22Rv1 (cell line): ENCODE measurements around the gene ANGPTL4.
"Not testable (repeated sequence)": the region's sequence is repeated elsewhere in the genome, so short reads cannot be mapped to it uniquely, and the experiment has no call there.

Experiments used
- H3K27ac ChIP-seq: fragments of 450-650 bp; 2 replicates; pipeline ENCODE4 v1.5.1; 2017
- CTCF ChIP-seq: fragments of 450-650 bp; IDR thresholded peaks from 2 replicates; pipeline ENCODE4 v1.5.1; 2017; ENCODE audit warnings: mild to moderate bottlenecking
- ZFX ChIP-seq: fragments of 450-650 bp; IDR thresholded peaks from 2 replicates; pipeline ENCODE4 v1.6.1; 2017; ENCODE audit warnings: antibody characterized with exemption, borderline replicate concordance

Gene ANGPTL4

GRCh38 chr19:8343483-8343844 is 20.5 kb upstream of the ANGPTL4 start:
- TF ChIP-seq CTCF (no peak), ZFX (no peak)
- 0 out of 2 replicates have a peak overlapping the region, but pooled peaks have one; percentile 30 for H3K27ac ChIP-seq

- not testable (repeated sequence) for H3K27ac ChIP-seq
Measured at GRCh38 chr19:8349629-8350372, 14.2 kb upstream of the ANGPTL4 start.

DNA sequence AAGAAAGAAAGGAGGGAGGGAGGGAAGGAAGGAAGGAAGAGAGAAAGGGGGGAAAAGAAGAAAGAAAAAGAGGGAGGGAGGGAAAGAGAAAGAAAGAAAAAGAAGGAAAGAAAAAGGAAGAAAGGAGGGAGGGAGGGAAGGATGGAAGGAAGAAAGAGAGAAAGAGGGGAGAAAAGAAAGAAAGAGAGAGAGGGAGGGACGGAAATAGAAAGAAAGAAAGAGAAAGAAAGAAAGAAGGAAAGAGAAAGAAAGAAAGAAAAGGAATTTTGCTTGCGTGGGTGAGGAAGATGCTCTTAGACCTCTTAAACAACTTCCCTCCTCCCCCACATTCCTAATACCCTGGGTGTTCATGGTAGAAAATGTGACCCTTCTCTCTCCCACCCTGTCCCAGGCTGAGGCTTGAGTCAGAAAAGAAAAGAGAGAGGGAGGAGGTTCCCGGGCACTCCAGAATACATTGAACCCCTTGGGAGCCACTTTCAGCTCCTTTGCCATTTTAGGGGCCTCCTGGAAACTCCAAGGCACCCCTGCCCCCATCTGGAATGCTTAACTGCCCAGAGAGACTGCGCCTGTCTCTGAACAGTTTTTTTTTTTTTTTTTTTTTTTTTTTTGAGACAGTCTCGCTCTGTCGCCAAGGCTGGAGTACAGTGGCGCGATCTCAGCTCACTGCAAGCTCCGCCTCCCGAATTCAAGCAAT is 11.7 kb upstream of the ANGPTL4 start:
- H3K27ac ChIP-seq, result peak overlapping the region; percentile 44
- TF ChIP-seq CTCF (no peak), ZFX (no peak)

GRCh38 chr19:8352845-8353244 is 11.1 kb upstream of the ANGPTL4 start:
- peak overlapping the region; percentile 44 for H3K27ac ChIP-seq

GRCh38 chr19:8355631-8356402 is 8.1 kb upstream of the ANGPTL4 start:
- TF ChIP-seq ZFX (no peak), CTCF (no peak)
- peak overlapping the region; percentile 31; the same call in 1 of the 2 replicates for H3K27ac ChIP-seq

DNA sequence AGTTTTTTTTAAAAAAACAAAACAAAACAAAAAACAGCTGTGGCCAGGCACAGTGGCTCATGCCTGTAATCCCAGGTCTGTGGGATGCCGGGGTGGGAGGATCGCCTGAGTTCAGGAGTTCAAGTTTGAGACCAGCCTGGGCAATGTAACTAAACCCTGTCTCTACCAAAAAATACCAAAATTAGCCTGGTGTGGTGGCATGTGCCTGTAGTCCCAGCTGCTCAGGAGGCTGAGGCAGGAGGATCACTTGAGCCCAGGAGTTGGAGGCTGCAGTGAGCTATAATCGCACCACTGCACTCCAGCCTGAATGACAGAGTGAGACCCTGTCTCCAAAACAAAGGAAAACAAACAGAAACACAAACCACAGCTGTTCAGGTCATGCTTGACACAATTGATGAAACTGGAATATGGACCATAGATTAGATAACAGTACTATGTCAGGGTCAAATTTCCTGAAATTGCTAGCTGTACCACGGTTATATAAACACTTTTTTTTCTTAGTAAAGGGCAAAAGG is 6.9 kb upstream of the ANGPTL4 start:
- peak overlapping the region; percentile 17; the same call in 1 of the 2 replicates for H3K27ac ChIP-seq
- no peak for TF ChIP-seq CTCF
- TF ChIP-seq ZFX, result no peak

- H3K27ac ChIP-seq, result no peak overlapping the region
- TF ChIP-seq CTCF (no peak), ZFX (no peak)
Measured at GRCh38 chr19:8358948-8359347, 5.0 kb upstream of the ANGPTL4 start.

GRCh38 chr19:8360196-8360595 is 3.8 kb upstream of the ANGPTL4 start:
- H3K27ac ChIP-seq, result no peak overlapping the region
- TF ChIP-seq CTCF, result no peak
- no peak for TF ChIP-seq ZFX
